ENCODE data around the gene SNPH.

GRCh38 chr20:1335961-1336698 is 70.0 kb downstream of the SNPH start:
- TF ChIP-seq ZNF274 (IDR thresholded peaks at IDR 0.05; ENCODE audit: low read depth, low read length) (no peak), YY1 (IDR thresholded peaks at IDR 0.05; ENCODE audit: insufficient read depth, insufficient read length) (no peak), SUZ12 (IDR thresholded peaks at IDR 0.05; ENCODE audit: extremely low read depth, insufficient read depth, insufficient read length) (no peak)
